B cell (primary cell): Measurements from ENCODE around the gene RAI1.

Source experiments
- CTCF ChIP-seq: fragments of 200-600 bp; IDR thresholded peaks from one replicate; pipeline ENCODE4 v1.8.0; 2022; ENCODE audit warnings: antibody characterized with exemption, mild to moderate bottlenecking
- EZH2 ChIP-seq: IDR thresholded peaks from 2 replicates; pipeline ENCODE4 v1.6.1; 2012; ENCODE audit warnings: borderline replicate concordance, low read depth, mild to moderate bottlenecking, moderate library complexity, low read length; ENCODE audit not compliant: insufficient read depth, poor library complexity, severe bottlenecking

GRCh38 chr17:17784657-17785267 is 103.5 kb downstream of the RAI1 start:
- TF ChIP-seq CTCF = peak; percentile 23
- TF ChIP-seq EZH2 = no peak
